Smooth muscle cell (in vitro differentiated cells): ENCODE data around the gene ACSM2B. TPM values are rescaled to one million over a fixed set of nuclear protein-coding genes. Genes with fewer than 3 reads are reported as not detected.

Experiments
- DNase-seq: peaks from one replicate; lab custom pipeline; 2025; ENCODE audit not compliant: unreplicated experiment; lab: John Stamatoyannopoulos, UW
- H2AFZ ChIP-seq: fragments of 200-600 bp; sonication (generic); 2 replicates; pipeline ENCODE4 v1.6.0; 2016; ENCODE audit warnings: antibody characterized with exemption, low read depth, mild to moderate bottlenecking
- H3F3A ChIP-seq: fragments of 200-600 bp; sonication (generic); 2 replicates; pipeline ENCODE4 v1.6.0; 2017; ENCODE audit warnings: antibody characterized with exemption, low read depth
- H3K27ac ChIP-seq: fragments of 200-600 bp; sonication (generic); 2 replicates; pipeline ENCODE4 v1.5.1; 2016; ENCODE audit warnings: low read depth, mild to moderate bottlenecking
- H3K27me3 ChIP-seq: fragments of 200-600 bp; sonication (generic); 2 replicates; pipeline ENCODE4 v1.6.1; 2016; ENCODE audit warnings: low read depth, mild to moderate bottlenecking
- H3K36me3 ChIP-seq: fragments of 200-600 bp; sonication (generic); 2 replicates; pipeline ENCODE4 v1.5.1; 2016; ENCODE audit warnings: low read depth
- H3K4me1 ChIP-seq: fragments of 200-600 bp; sonication (generic); 2 replicates; pipeline ENCODE4 v1.5.1; 2016; ENCODE audit warnings: low read depth
- H3K4me2 ChIP-seq: fragments of 200-600 bp; sonication (generic); 2 replicates; pipeline ENCODE4 v1.6.0; 2016; ENCODE audit warnings: mild to moderate bottlenecking
- H3K4me3 ChIP-seq: fragments of 200-600 bp; sonication (generic); 2 replicates; pipeline ENCODE4 v1.5.1; 2016; ENCODE audit warnings: mild to moderate bottlenecking
- H3K79me2 ChIP-seq: fragments of 200-600 bp; sonication (generic); 2 replicates; pipeline ENCODE4 v1.6.0; 2016; ENCODE audit warnings: low read depth, mild to moderate bottlenecking
- H3K9ac ChIP-seq: fragments of 200-600 bp; sonication (generic); 2 replicates; pipeline ENCODE4 v1.6.0; 2016; ENCODE audit warnings: low read depth
- H3K9me3 ChIP-seq: fragments of 200-600 bp; sonication (generic); replicated peaks from 2 replicates; pipeline ENCODE4 v1.5.1; 2016; ENCODE audit warnings: low read depth
- H4K20me1 ChIP-seq: fragments of 200-600 bp; sonication (generic); 2 replicates; pipeline ENCODE4 v1.6.0; 2016; ENCODE audit warnings: low read depth
- WGBS: methylation state at CpG from one replicate; pipeline ENCODE4 v1.1.7; 2016; ENCODE audit warnings: low lambda C conversion rate; 5-methylcytosine and 5-hydroxymethylcytosine counted together
- polyA plus RNA-seq: library from polyadenylated mRNA; unstranded; fragments of >200 nt; fragmentation: Nextera tagmentation; extraction: Ambion mirVana; gene quantifications from 2 replicates; pipeline ENCODE4 v1.2.1, GENCODE V29; 2016
- total RNA-seq: library from RNA; depleted of rRNA; stranded (reverse); fragments of >200 nt; gene quantifications from 2 replicates; pipeline ENCODE4 v1.2.3, GENCODE V29; 2014
- TF ChIP-seq, protein P1 (sequence below): fragments of 200-600 bp; sonication (generic); IDR thresholded peaks from 2 replicates; pipeline ENCODE4 v1.5.1; 2017; ENCODE audit warnings: borderline replicate concordance, mild to moderate bottlenecking, antibody characterized with exemption; ENCODE audit not compliant: insufficient read depth, poor library complexity, severe bottlenecking

Gene ACSM2B
- total and polyA plus RNA-seq, 2 experiments from 2014 or later, result not detected

DNA sequence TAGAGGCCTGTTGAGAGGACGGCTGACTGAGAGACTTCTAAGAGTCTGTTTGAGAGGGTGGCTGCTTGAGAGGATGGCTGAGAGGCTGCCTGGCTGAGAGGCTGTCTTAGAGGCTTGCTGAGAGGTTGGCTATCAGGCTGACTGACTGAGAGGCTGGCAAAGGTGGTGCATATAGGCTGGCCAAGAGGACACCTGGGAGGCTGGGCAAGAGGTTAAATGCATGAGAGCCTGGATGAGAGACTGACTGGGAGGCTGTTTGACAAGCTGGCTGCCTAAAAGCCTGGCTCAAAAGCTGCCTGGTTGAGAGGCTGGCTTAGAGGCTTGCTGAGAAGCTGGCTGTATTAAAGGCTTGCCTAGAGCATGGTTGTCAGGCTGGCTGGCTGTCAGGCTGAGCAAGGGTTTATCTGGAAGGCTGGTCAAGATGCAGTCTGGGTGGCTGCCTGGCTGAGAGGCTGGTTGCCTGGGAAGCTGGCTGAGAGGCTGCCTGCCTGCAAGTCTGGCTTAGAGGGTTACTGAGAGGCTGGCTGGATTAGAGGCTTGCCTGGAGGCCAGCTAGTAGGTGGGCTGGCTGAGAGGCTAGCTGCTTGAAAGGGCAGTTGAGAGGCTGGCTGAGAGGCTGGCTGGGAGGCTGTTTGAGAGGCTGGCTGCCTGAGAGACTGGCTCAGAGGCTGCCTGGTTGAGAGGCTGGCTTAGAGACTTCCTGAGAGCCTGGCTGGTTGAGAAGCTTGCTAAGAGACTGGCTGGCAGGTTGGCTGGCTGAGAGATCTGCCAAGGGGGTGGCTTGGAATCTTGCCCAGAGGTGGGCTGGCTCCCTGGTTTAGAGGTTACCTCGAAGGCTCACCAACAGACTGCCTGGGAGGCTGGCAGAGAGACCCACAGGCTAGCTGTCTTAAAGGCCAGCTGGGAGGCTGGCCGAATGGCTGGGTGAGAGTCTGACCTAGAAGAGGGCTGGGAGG is 38.3 kb upstream of the ACSM2B start:
- TF ChIP-seq, protein P1, sequence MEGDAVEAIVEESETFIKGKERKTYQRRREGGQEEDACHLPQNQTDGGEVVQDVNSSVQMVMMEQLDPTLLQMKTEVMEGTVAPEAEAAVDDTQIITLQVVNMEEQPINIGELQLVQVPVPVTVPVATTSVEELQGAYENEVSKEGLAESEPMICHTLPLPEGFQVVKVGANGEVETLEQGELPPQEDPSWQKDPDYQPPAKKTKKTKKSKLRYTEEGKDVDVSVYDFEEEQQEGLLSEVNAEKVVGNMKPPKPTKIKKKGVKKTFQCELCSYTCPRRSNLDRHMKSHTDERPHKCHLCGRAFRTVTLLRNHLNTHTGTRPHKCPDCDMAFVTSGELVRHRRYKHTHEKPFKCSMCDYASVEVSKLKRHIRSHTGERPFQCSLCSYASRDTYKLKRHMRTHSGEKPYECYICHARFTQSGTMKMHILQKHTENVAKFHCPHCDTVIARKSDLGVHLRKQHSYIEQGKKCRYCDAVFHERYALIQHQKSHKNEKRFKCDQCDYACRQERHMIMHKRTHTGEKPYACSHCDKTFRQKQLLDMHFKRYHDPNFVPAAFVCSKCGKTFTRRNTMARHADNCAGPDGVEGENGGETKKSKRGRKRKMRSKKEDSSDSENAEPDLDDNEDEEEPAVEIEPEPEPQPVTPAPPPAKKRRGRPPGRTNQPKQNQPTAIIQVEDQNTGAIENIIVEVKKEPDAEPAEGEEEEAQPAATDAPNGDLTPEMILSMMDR, result no peak
- Histone ChIP-seq H3K27ac (no peak overlapping the region), H3F3A (no peaks in the 10 kb centered on the region), H3K27me3 (no peaks in the 10 kb centered on the region), H3K4me1 (no peaks in the 10 kb centered on the region), H3K4me2 (no peak overlapping the region), H3K4me3 (no peak overlapping the region), H3K36me3 (no peaks in the 10 kb centered on the region), H3K9ac (no peak overlapping the region), H2AFZ (no peak overlapping the region), H3K79me2 (no peaks in the 10 kb centered on the region), H3K9me3 (no peaks in the 10 kb centered on the region), H4K20me1 (no peaks in the 10 kb centered on the region)
- 74% methylated on average over 3 of the region's 3 CpGs for WGBS
- DNase-seq, result no peak

DNA sequence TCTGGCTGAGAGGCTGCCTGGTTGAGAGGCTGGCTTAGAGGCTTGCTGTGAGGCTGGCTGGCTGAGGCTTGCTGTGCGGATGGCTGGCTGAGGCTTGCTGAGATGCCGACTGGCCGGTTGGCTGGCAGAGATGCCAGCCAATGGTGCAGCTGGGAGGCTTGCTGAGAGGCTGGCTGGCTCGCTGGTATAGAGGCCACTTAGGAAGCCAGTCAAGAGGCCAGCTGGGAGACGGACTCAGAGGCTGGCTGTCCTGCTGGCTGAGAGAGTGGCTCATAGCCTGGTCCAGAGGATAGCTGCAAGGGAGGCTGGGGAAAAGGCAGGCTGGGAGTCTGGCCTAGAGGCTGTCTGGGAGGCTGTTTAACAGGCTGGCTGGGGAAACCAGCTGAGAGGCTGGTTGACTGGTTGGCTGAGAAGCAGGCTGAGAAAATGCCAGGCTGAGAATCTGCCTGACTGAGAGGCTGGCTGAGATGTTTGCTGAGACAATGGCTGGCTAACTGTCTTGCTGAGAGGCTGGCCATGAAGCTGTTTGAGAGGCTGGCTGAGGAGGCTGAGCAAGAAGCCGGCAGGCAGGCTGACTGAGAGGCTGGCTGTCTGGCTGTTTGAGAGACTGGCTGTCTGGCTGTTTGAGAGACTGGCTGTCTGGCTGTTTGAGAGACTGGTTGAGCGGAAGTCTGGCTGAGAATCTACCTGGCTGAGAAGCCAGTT is 37.5 kb upstream of the ACSM2B start:
- Histone ChIP-seq H3K27ac (no peak overlapping the region), H3K4me1 (no peaks in the 10 kb centered on the region), H3K27me3 (no peaks in the 10 kb centered on the region), H3K9me3 (no peaks in the 10 kb centered on the region), H2AFZ (no peak overlapping the region), H4K20me1 (no peaks in the 10 kb centered on the region), H3K4me2 (no peak overlapping the region), H3K9ac (no peak overlapping the region), H3K36me3 (no peaks in the 10 kb centered on the region), H3F3A (no peaks in the 10 kb centered on the region), H3K4me3 (no peak overlapping the region), H3K79me2 (no peaks in the 10 kb centered on the region)
- no peak for DNase-seq
- TF ChIP-seq, protein P1, result no peak
- 89% methylated on average over 7 of the region's 7 CpGs for WGBS

DNA sequence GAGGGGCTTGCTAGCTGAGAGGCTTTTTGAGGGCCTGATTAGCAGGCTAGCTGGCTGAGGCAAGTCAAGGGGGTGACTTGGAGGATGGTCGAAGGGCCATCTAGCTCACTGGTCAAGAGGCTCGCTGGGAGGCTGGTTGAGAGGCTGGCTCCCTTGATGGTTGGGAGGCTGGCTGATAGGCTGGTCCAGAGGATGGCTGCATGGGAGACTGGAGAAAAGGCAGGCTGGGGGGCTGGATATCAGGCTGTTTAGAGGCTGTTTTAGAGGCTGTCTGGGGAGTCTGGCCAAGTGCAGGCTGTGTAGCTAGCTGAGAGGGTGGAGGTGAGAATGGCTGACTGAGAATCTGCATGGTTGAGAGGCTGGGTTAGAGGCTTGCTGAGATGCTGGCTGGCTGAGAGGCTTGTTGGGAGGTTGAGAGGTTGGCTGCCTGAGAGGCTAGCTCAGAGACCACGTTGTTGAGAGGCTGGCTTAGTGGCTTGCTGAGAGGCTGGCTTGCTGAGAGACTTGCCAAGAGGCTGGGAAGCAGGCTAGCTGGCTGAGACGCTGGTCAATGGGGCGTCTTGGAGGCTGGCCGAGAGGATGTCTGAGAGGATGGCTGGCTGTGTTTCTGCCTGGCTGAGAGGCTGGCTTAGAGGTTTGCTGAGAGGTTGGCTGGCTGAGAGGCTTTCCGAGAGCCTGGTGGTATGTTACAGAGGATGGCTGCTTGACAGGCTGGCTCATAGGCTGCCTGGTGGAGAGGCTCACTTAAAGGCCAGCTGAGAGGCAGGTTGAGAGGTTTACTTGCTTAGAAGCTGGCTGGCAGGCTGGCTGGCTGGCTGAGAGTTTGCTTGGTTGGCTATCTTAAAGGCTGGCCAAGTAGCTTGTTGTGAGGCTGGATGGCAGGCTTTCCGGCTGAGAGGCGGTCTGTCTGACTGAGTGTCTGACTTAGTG is 36.6 kb upstream of the ACSM2B start:
- no peaks in the 10 kb centered on the region for H3K4me1 ChIP-seq
- DNase-seq, result no peak
- TF ChIP-seq, protein P1, result no peak
- no peaks in the 10 kb centered on the region for H3K9me3 ChIP-seq
- H3K4me3 ChIP-seq, result no peak overlapping the region
- 85% methylated on average over 9 of the region's 9 CpGs for WGBS
- H3K27me3 ChIP-seq, result no peaks in the 10 kb centered on the region
- no peak overlapping the region for H2AFZ ChIP-seq
- no peaks in the 10 kb centered on the region for H3F3A ChIP-seq
- no peak overlapping the region for H3K4me2 ChIP-seq
- no peak overlapping the region for H3K9ac ChIP-seq
- H4K20me1 ChIP-seq, result no peaks in the 10 kb centered on the region
- no peaks in the 10 kb centered on the region for H3K79me2 ChIP-seq
- no peaks in the 10 kb centered on the region for H3K36me3 ChIP-seq
- H3K27ac ChIP-seq, result no peak overlapping the region
